SK-N-SH treated with all-trans-retinoic acid at 6 μM for 48 hours (cell line): ENCODE measurements around the gene VMAC.

Experiments
- ATAC-seq: fragments of 200-7000 bp; cut with Tn5 transposase; 3 replicates; pipeline ENCODE4 v1.9.1; 2020; ENCODE audit warnings: mild to moderate bottlenecking, moderate library complexity
- ARNTL ChIP-seq: fragments of 450-650 bp; formaldehyde crosslinking; IDR thresholded peaks from 2 replicates; pipeline ENCODE4 v1.5.0; 2020; ENCODE audit warnings: low read depth, mild to moderate bottlenecking, moderate library complexity, borderline replicate concordance
- BACH2 ChIP-seq: fragments of 250-450 bp; sonication (Bioruptor Pico); IDR thresholded peaks from 2 replicates; pipeline ENCODE4 v1.9.0; 2021; ENCODE audit warnings: mild to moderate bottlenecking, borderline replicate concordance
- CSDC2 ChIP-seq: fragments of 250-450 bp; sonication (Bioruptor Pico); IDR thresholded peaks from 2 replicates; pipeline ENCODE4 v1.5.0; 2020; ENCODE audit warnings: mild to moderate bottlenecking, moderate library complexity
- GLIS3 ChIP-seq: fragments of 250-450 bp; sonication (Bioruptor Pico); IDR thresholded peaks from 2 replicates; pipeline ENCODE4 v1.5.0; 2020; ENCODE audit warnings: mild to moderate bottlenecking, moderate library complexity
- ISL1 ChIP-seq: fragments of 250-450 bp; sonication (Bioruptor Pico); IDR thresholded peaks from 2 replicates; pipeline ENCODE4 v2.1.2; 2022; ENCODE audit warnings: mild to moderate bottlenecking, moderate library complexity
- OSR1 ChIP-seq: fragments of 250-450 bp; sonication (Bioruptor Pico); IDR thresholded peaks from 2 replicates; pipeline ENCODE4 v1.8.0; 2022; ENCODE audit warnings: moderate library complexity, mild to moderate bottlenecking, inconsistent platforms
- PPARA ChIP-seq: fragments of 250-450 bp; sonication (Bioruptor Pico); IDR thresholded peaks from 2 replicates; pipeline ENCODE4 v1.5.0; 2020; ENCODE audit warnings: mild to moderate bottlenecking, borderline replicate concordance
- RARB ChIP-seq: fragments of 250-450 bp; sonication (Bioruptor Pico); IDR thresholded peaks from 2 replicates; pipeline ENCODE4 v1.8.0; 2021; ENCODE audit warnings: mild to moderate bottlenecking, moderate library complexity
- TCF4 ChIP-seq: fragments of 250-450 bp; sonication (Bioruptor Pico); IDR thresholded peaks from 2 replicates; pipeline ENCODE4 v1.8.0; 2021; ENCODE audit warnings: mild to moderate bottlenecking, moderate library complexity, borderline replicate concordance
- TOX ChIP-seq: fragments of 250-450 bp; sonication (Bioruptor Pico); IDR thresholded peaks from 2 replicates; pipeline ENCODE4 v1.8.0; 2021; ENCODE audit warnings: mild to moderate bottlenecking, moderate library complexity, borderline replicate concordance
- TSHZ2 ChIP-seq: fragments of 250-450 bp; sonication (Bioruptor Pico); IDR thresholded peaks from 2 replicates; pipeline ENCODE4 v1.5.0; 2020; ENCODE audit warnings: mild to moderate bottlenecking, moderate library complexity
- ZC3H10 ChIP-seq: fragments of 250-450 bp; sonication (Bioruptor Pico); IDR thresholded peaks from 2 replicates; pipeline ENCODE4 v1.5.1; 2021; ENCODE audit warnings: mild to moderate bottlenecking, moderate library complexity
- ZFP3 ChIP-seq: fragments of 250-450 bp; sonication (Bioruptor Pico); IDR thresholded peaks from 2 replicates; pipeline ENCODE4 v1.5.0; 2020; ENCODE audit warnings: mild to moderate bottlenecking, moderate library complexity
- ZFP30 ChIP-seq: fragments of 450-650 bp; formaldehyde crosslinking; IDR thresholded peaks from 2 replicates; pipeline ENCODE4 v1.5.0; 2022; ENCODE audit warnings: mild to moderate bottlenecking, moderate library complexity
- ZNF565 ChIP-seq: fragments of 450-650 bp; formaldehyde crosslinking; conservative IDR thresholded peaks from 2 replicates; pipeline ENCODE4 v1.5.0; 2020; ENCODE audit warnings: low read depth, mild to moderate bottlenecking, moderate library complexity
- ZNF70 ChIP-seq: fragments of 450-650 bp; formaldehyde crosslinking; IDR thresholded peaks from 2 replicates; pipeline ENCODE4 v1.5.0; 2020; ENCODE audit warnings: mild to moderate bottlenecking, moderate library complexity
- ZNF8 ChIP-seq: fragments of 450-650 bp; formaldehyde crosslinking; IDR thresholded peaks from 2 replicates; pipeline ENCODE4 v1.5.0; 2020; ENCODE audit warnings: mild to moderate bottlenecking, moderate library complexity
- TF ChIP-seq, protein P1 (sequence below): fragments of 250-450 bp; sonication (Bioruptor Pico); IDR thresholded peaks from 2 replicates; pipeline ENCODE4 v1.5.1; 2021; ENCODE audit warnings: mild to moderate bottlenecking, moderate library complexity
- TF ChIP-seq, protein P2 (sequence below): fragments of 250-450 bp; sonication (Bioruptor Pico); IDR thresholded peaks from 2 replicates; pipeline ENCODE4 v1.8.0; 2021; ENCODE audit warnings: low read depth, mild to moderate bottlenecking, moderate library complexity, borderline replicate concordance
- TF ChIP-seq, protein P3 (sequence below): fragments of 250-450 bp; sonication (Bioruptor Pico); IDR thresholded peaks from 2 replicates; pipeline ENCODE4 v1.5.1; 2020; ENCODE audit warnings: low read depth, mild to moderate bottlenecking, moderate library complexity

The VMAC gene

GRCh38 chr19:5892772-5893275 lies 11.8 kb upstream of the VMAC start (continued):
- no peak for TF ChIP-seq ARNTL (CRISPR knock-in tag)
- no peak for TF ChIP-seq ZNF565 (CRISPR knock-in tag)
- TF ChIP-seq TSHZ2 = no peak
- no peak for TF ChIP-seq ZFP30 (CRISPR knock-in tag)

GRCh38 chr19:5893296-5893903 lies 11.3 kb upstream of the VMAC start:
- ATAC-seq = no peak
- TF ChIP-seq TOX (CRISPR knock-in tag) = no peak
- TF ChIP-seq ZFP3 (CRISPR knock-in tag) = no peak
- no peak for TF ChIP-seq BACH2
- no peak for TF ChIP-seq ZFP30 (CRISPR knock-in tag)
- TF ChIP-seq ARNTL (CRISPR knock-in tag) = no peak
- TF ChIP-seq OSR1 (CRISPR knock-in tag) = no peak
- no peak for TF ChIP-seq GLIS3
- TF ChIP-seq ZNF70 (CRISPR knock-in tag) = no peak
- no peak for TF ChIP-seq TCF4
- no peak for TF ChIP-seq PPARA
- TF ChIP-seq ZNF8 (CRISPR knock-in tag) = no peak
- TF ChIP-seq CSDC2 (CRISPR knock-in tag) = no peak
- TF ChIP-seq, protein P1, sequence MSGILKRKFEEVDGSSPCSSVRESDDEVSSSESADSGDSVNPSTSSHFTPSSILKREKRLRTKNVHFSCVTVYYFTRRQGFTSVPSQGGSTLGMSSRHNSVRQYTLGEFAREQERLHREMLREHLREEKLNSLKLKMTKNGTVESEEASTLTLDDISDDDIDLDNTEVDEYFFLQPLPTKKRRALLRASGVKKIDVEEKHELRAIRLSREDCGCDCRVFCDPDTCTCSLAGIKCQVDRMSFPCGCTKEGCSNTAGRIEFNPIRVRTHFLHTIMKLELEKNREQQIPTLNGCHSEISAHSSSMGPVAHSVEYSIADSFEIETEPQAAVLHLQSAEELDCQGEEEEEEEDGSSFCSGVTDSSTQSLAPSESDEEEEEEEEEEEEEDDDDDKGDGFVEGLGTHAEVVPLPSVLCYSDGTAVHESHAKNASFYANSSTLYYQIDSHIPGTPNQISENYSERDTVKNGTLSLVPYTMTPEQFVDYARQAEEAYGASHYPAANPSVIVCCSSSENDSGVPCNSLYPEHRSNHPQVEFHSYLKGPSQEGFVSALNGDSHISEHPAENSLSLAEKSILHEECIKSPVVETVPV (CRISPR knock-in tag) = no peak
- TF ChIP-seq, protein P2, sequence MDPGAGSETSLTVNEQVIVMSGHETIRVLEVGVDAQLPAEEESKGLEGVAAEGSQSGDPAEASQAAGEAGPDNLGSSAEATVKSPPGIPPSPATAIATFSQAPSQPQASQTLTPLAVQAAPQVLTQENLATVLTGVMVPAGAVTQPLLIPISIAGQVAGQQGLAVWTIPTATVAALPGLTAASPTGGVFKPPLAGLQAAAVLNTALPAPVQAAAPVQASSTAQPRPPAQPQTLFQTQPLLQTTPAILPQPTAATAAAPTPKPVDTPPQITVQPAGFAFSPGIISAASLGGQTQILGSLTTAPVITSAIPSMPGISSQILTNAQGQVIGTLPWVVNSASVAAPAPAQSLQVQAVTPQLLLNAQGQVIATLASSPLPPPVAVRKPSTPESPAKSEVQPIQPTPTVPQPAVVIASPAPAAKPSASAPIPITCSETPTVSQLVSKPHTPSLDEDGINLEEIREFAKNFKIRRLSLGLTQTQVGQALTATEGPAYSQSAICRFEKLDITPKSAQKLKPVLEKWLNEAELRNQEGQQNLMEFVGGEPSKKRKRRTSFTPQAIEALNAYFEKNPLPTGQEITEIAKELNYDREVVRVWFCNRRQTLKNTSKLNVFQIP (CRISPR knock-in tag) = no peak
- TF ChIP-seq, protein P3, sequence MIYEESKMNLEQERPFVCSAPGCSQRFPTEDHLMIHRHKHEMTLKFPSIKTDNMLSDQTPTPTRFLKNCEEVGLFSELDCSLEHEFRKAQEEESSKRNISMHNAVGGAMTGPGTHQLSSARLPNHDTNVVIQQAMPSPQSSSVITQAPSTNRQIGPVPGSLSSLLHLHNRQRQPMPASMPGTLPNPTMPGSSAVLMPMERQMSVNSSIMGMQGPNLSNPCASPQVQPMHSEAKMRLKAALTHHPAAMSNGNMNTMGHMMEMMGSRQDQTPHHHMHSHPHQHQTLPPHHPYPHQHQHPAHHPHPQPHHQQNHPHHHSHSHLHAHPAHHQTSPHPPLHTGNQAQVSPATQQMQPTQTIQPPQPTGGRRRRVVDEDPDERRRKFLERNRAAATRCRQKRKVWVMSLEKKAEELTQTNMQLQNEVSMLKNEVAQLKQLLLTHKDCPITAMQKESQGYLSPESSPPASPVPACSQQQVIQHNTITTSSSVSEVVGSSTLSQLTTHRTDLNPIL (CRISPR knock-in tag) = no peak
- TF ChIP-seq ISL1 (CRISPR knock-in tag) = no peak
- no peak for TF ChIP-seq ZC3H10 (CRISPR knock-in tag)

DNA sequence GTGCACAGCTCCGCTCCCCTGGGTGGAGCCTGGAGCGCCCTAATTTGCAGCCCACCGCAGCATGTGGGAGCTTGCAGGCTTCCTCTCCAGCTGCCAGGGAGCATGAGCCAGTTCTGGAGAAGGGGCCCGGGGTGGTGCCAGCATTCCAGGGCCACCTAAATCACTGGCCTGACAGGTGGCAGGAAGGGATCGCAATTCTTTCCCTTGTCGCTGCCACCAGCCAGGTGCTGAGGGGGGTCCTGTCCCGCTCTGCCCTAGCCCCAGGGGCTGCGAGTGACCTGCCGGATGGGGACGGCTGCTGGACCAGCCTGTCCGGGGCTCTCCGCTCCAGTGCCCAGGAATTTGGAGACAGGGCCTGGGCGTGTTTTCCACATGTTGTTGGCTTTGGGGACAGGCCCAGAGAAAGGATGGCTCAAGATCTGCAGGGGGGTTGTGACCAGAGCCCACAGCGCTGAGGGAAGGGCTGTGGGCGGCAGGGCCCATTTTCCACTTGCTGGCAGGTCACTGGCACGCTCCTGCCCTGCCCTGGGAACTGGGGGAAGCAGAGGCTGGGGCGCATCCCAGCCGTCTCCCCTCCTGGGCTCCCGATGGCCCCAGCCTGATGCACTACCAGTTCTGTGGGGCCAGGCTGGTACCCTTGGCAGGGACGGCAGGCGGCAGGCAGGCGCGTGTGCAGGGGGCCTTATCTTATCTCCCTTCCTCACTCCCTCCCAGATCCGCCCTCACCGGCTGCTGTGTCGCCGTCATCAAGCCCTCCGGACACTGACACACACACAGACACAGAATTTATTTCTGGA lies 10.6 kb upstream of the VMAC start:
- TF ChIP-seq RARB (CRISPR knock-in tag) (no peak), ZNF565 (CRISPR knock-in tag) (no peak), TSHZ2 (peak; percentile 34; the same call in 1 of the 2 replicates), ZFP3 (CRISPR knock-in tag) (no peak)
- TF ChIP-seq, all 23 proteins: peak for 1
- ATAC-seq = no peak; the same call in 2 of the 3 replicates
